HG02885 (cell line): Measurements from ENCODE around the gene PHACTR4.
"Not testable (repeated sequence)": the region's sequence is repeated elsewhere in the genome, so short reads cannot be mapped to it uniquely, and the experiment has no call there.

Source experiments
- ATAC-seq: cut with Tn5 transposase; IDR thresholded peaks from one replicate; pipeline ENCODE4 v1.9.1; 2021; ENCODE audit warnings: mild to moderate bottlenecking; ENCODE audit not compliant: unreplicated experiment, poor library complexity

Gene PHACTR4

GRCh38 chr1:28369371-28370238, at the start of gene PHACTR4:
Gene PHACTR4 (plus strand): TSS chr1:28369740. CDS start chr1:28407448, 37,708 bp downstream.
- peak; percentile 91 for ATAC-seq

GRCh38 chr1:28322194-28322593, 47.3 kb upstream of the PHACTR4 start:
- no peak for ATAC-seq

GRCh38 chr1:28323720-28324119, 45.8 kb upstream of the PHACTR4 start:
- no peak for ATAC-seq

GRCh38 chr1:28326515-28326914, 43.0 kb upstream of the PHACTR4 start:
- ATAC-seq, result no peak

GRCh38 chr1:28326984-28327383, 42.6 kb upstream of the PHACTR4 start:
- no peak for ATAC-seq

- ATAC-seq, result not testable (repeated sequence)
These were observed 42.1 kb upstream of the PHACTR4 start for GRCh38 chr1:28327431-28327830.

GRCh38 chr1:28328228-28328648, 41.3 kb upstream of the PHACTR4 start:
- no peak for ATAC-seq

- no peak for ATAC-seq
These were observed 40.0 kb upstream of the PHACTR4 start for GRCh38 chr1:28329395-28330153.

- ATAC-seq, result no peak
These were observed 30.6 kb upstream of the PHACTR4 start for GRCh38 chr1:28338897-28339296.

GRCh38 chr1:28339551-28339950, 30.0 kb upstream of the PHACTR4 start:
- no peak for ATAC-seq

GRCh38 chr1:28340221-28340974, 29.1 kb upstream of the PHACTR4 start:
- no peak for ATAC-seq

- no peak for ATAC-seq
These were observed 27.9 kb upstream of the PHACTR4 start for GRCh38 chr1:28341591-28341990.

GRCh38 chr1:28343405-28343804, 26.1 kb upstream of the PHACTR4 start:
- ATAC-seq, result no peak

- ATAC-seq, result not testable (repeated sequence)
These were observed 16.2 kb upstream of the PHACTR4 start for GRCh38 chr1:28353248-28353810.

GRCh38 chr1:28354121-28354520, 15.4 kb upstream of the PHACTR4 start:
- ATAC-seq, result no peak

- no peak for ATAC-seq
These were observed 10.8 kb upstream of the PHACTR4 start for GRCh38 chr1:28358716-28359115.

- ATAC-seq, result no peak
These were observed 9.8 kb upstream of the PHACTR4 start for GRCh38 chr1:28359592-28360239.

- no peak for ATAC-seq
These were observed 4.7 kb upstream of the PHACTR4 start for GRCh38 chr1:28364888-28365287.

- ATAC-seq, result no peak
These were observed 3.7 kb upstream of the PHACTR4 start for GRCh38 chr1:28365864-28366263.

GRCh38 chr1:28368608-28369007, 932 bp upstream of the PHACTR4 start:
- not testable (repeated sequence) for ATAC-seq
